PC-9 (cell line): ENCODE data around the gene SPON1. TPM values are rescaled to one million over a fixed set of nuclear protein-coding genes. Genes with fewer than 3 reads are reported as not detected.

Experiments used
- BruUV-seq: library from RNA; stranded (reverse); fragments of 400-500 nt; replicated peaks from 2 replicates; lab custom pipeline; 2021; lab: Mats Ljungman, UMichigan
- CTCF ChIA-PET: fragments of 300-600 bp; sonication (Branson Sonifier 250); formaldehyde crosslinking; loops from one replicate; lab custom pipeline; 2022; ENCODE audit warnings: antibody characterized with exemption; lab: Charles Lee
- POLR2A ChIA-PET: fragments of 300-600 bp; sonication (Branson Sonifier 250); formaldehyde crosslinking; loops from one replicate; lab custom pipeline; 2022; ENCODE audit warnings: antibody characterized with exemption; ENCODE audit not compliant: unreplicated experiment; lab: Charles Lee
- DNase-seq, 2 experiments: peaks; one replicate each; pipeline versions ENCODE4 v3.0.0 to v3.0.0-alpha.2; 2015 to 2022; ENCODE audit warnings: mixed read lengths in 1 of 2
- H2AFZ ChIP-seq: fragments of 200-600 bp; sonication (generic); 2 replicates; pipeline ENCODE4 v1.8.1; 2017; ENCODE audit warnings: antibody characterized with exemption
- H3F3A ChIP-seq: fragments of 200-600 bp; sonication (generic); 2 replicates; pipeline ENCODE4 v1.8.1; 2017; ENCODE audit warnings: antibody characterized with exemption, mild to moderate bottlenecking, low read depth; ENCODE audit not compliant: insufficient read depth
- H3K27ac ChIP-seq: fragments of 200-600 bp; sonication (generic); 2 replicates; pipeline ENCODE4 v1.6.1; 2016; ENCODE audit warnings: mixed run types
- H3K27me3 ChIP-seq: fragments of 200-600 bp; sonication (generic); 2 replicates; pipeline ENCODE4 v1.6.1; 2016; ENCODE audit warnings: low read depth, mixed run types; ENCODE audit not compliant: insufficient read depth
- H3K36me3 ChIP-seq: fragments of 200-600 bp; sonication (generic); 2 replicates; pipeline ENCODE4 v1.6.1; 2016; ENCODE audit warnings: low read depth, mixed run types
- H3K4me1 ChIP-seq: fragments of 200-600 bp; sonication (generic); replicated peaks from 2 replicates; pipeline ENCODE4 v1.6.1; 2016; ENCODE audit warnings: mixed run types; ENCODE audit not compliant: insufficient read depth
- H3K4me2 ChIP-seq: fragments of 200-600 bp; sonication (generic); 2 replicates; pipeline ENCODE4 v1.6.1; 2017; ENCODE audit warnings: mixed run types
- H3K4me3 ChIP-seq: fragments of 200-600 bp; sonication (generic); 2 replicates; pipeline ENCODE4 v1.6.1; 2016; ENCODE audit warnings: mixed run types
- H3K79me2 ChIP-seq: fragments of 200-600 bp; sonication (generic); 2 replicates; pipeline ENCODE4 v1.6.1; 2017; ENCODE audit warnings: low read depth, mixed run types
- H3K9me2 ChIP-seq: fragments of 200-600 bp; sonication (generic); 2 replicates; pipeline ENCODE4 v1.8.1; 2017; ENCODE audit warnings: mild to moderate bottlenecking; ENCODE audit not compliant: insufficient read depth
- H3K9me3 ChIP-seq: fragments of 200-600 bp; sonication (generic); 2 replicates; pipeline ENCODE4 v1.8.1; 2016; ENCODE audit warnings: low read depth; ENCODE audit not compliant: insufficient read depth
- H4K20me1 ChIP-seq: fragments of 200-600 bp; sonication (generic); 2 replicates; pipeline ENCODE4 v1.8.1; 2017; ENCODE audit not compliant: insufficient read depth
- EZH2 ChIP-seq: fragments of 200-600 bp; sonication (generic); IDR thresholded peaks from 2 replicates; pipeline ENCODE4 v1.8.0; 2017; ENCODE audit warnings: antibody characterized with exemption, low read depth
- intact Hi-C: fragments of 100-400 bp; cut with micrococcal nuclease; formaldehyde crosslinking; loops from one replicate; pipeline ENCODE4 v1.10.0; 2022; ENCODE audit not compliant: unreplicated experiment
- total RNA-seq: library from RNA; stranded (reverse); gene quantifications from 2 replicates; pipeline ENCODE4 v1.2.3, GENCODE V29; 2021
- TF ChIP-seq, protein P1 (sequence below): fragments of 200-600 bp; sonication (generic); conservative IDR thresholded peaks from 2 replicates; pipeline ENCODE4 v1.6.1; 2017; ENCODE audit warnings: mixed run types, antibody characterized with exemption, mild to moderate bottlenecking, moderate library complexity

SPON1 gene
- total RNA-seq, 1 experiment from 2014 or later: 0.70 TPM

DNA sequence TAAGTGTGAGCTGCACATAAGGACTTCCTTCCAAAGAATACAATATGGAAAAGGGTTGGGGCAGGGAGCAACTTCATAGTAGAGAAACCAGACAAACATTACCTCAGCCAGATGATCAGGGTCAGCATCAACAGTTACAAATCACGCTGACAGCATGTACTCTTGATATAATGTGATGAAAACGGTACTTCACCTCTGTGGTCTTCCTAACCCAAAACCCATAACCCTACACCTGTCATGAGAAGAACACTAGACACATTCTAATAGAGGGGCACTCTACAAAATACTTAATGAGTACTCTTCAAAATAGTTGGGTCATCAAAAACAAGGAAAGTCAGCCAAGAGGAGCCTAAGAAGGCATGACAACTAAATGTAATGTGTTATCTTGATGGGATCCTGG is 352.6 kb downstream of the SPON1 start:
- intact Hi-C loops: no loop called here
- H3K4me3 ChIP-seq: no peak overlapping the region
- ChIA-PET CTCF (no interaction called here), POLR2A (no interaction called here)
- H3K79me2 ChIP-seq: peaks cover 76% of the 10 kb centered on the region
- TF ChIP-seq EZH2: no peak
- TF ChIP-seq, protein P1, sequence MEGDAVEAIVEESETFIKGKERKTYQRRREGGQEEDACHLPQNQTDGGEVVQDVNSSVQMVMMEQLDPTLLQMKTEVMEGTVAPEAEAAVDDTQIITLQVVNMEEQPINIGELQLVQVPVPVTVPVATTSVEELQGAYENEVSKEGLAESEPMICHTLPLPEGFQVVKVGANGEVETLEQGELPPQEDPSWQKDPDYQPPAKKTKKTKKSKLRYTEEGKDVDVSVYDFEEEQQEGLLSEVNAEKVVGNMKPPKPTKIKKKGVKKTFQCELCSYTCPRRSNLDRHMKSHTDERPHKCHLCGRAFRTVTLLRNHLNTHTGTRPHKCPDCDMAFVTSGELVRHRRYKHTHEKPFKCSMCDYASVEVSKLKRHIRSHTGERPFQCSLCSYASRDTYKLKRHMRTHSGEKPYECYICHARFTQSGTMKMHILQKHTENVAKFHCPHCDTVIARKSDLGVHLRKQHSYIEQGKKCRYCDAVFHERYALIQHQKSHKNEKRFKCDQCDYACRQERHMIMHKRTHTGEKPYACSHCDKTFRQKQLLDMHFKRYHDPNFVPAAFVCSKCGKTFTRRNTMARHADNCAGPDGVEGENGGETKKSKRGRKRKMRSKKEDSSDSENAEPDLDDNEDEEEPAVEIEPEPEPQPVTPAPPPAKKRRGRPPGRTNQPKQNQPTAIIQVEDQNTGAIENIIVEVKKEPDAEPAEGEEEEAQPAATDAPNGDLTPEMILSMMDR: no peak
- no peak overlapping the region for H2AFZ ChIP-seq
- DNase-seq: no peak
- H3K4me2 ChIP-seq: no peak overlapping the region
- no peaks in the 10 kb centered on the region for H3K27me3 ChIP-seq
- no peaks in the 10 kb centered on the region for H4K20me1 ChIP-seq
- H3F3A ChIP-seq: peaks cover 3% of the 10 kb centered on the region; the same call in 1 of the 2 replicates
- H3K9me2 ChIP-seq: no peaks in the 10 kb centered on the region
- H3K36me3 ChIP-seq: no peaks in the 10 kb centered on the region; the same call in 1 of the 2 replicates
- H3K9me3 ChIP-seq: no peaks in the 10 kb centered on the region
- no peak overlapping the region for H3K27ac ChIP-seq
- BruUV-seq: no TSS peak
- peaks cover 10% of the 10 kb centered on the region; the same call in 1 of the 2 replicates for H3K4me1 ChIP-seq
